Measurements from ENCODE around the gene ITGB1BP1. TPM values are rescaled to one million over a fixed set of nuclear protein-coding genes. Genes with fewer than 3 reads are reported as not detected.

The ITGB1BP1 gene
- total RNA-seq, 1 experiment from 2014 or later: 32.7 TPM

DNA sequence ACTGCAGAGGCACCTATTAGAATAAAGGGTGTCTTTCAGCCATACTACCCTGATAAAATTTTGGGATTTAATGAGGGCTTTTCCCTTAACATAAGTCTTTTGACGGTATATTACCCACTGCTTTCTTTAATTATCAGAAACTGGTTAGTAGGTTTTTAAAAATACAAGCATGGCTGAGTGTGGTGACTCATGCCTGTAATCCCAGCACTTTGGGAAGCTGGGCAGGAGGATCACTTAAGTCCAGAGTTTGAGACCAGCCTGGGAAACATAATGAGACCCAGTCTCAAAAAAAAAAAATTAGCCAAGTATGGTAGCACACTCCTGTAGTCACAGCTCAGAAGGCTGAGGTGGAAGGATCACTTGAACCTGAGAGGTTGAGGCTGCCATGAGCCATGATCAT lies 16.2 kb upstream of the ITGB1BP1 start (continued):
- TF ChIP-seq, protein P1, sequence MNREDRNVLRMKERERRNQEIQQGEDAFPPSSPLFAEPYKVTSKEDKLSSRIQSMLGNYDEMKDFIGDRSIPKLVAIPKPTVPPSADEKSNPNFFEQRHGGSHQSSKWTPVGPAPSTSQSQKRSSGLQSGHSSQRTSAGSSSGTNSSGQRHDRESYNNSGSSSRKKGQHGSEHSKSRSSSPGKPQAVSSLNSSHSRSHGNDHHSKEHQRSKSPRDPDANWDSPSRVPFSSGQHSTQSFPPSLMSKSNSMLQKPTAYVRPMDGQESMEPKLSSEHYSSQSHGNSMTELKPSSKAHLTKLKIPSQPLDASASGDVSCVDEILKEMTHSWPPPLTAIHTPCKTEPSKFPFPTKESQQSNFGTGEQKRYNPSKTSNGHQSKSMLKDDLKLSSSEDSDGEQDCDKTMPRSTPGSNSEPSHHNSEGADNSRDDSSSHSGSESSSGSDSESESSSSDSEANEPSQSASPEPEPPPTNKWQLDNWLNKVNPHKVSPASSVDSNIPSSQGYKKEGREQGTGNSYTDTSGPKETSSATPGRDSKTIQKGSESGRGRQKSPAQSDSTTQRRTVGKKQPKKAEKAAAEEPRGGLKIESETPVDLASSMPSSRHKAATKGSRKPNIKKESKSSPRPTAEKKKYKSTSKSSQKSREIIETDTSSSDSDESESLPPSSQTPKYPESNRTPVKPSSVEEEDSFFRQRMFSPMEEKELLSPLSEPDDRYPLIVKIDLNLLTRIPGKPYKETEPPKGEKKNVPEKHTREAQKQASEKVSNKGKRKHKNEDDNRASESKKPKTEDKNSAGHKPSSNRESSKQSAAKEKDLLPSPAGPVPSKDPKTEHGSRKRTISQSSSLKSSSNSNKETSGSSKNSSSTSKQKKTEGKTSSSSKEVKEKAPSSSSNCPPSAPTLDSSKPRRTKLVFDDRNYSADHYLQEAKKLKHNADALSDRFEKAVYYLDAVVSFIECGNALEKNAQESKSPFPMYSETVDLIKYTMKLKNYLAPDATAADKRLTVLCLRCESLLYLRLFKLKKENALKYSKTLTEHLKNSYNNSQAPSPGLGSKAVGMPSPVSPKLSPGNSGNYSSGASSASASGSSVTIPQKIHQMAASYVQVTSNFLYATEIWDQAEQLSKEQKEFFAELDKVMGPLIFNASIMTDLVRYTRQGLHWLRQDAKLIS (CRISPR knock-in tag; IDR thresholded peaks at IDR 0.05; ENCODE audit: borderline replicate concordance): no peak
- TF ChIP-seq ZNF121 (CRISPR knock-in tag; IDR thresholded peaks at IDR 0.05) (no peak), ZNF512 (CRISPR knock-in tag; IDR thresholded peaks at IDR 0.05; ENCODE audit: borderline replicate concordance) (no peak), PRDM15 (CRISPR knock-in tag; IDR thresholded peaks at IDR 0.05) (no peak), ZNF232 (CRISPR knock-in tag; IDR thresholded peaks at IDR 0.05) (no peak), SP1 (CRISPR knock-in tag; conservative IDR thresholded peaks at IDR 0.05) (no peak), ELF4 (CRISPR knock-in tag; IDR thresholded peaks at IDR 0.05; ENCODE audit: low read depth) (no peak), ATF6 (CRISPR knock-in tag; IDR thresholded peaks at IDR 0.05) (no peak), FOXJ3 (CRISPR knock-in tag; IDR thresholded peaks at IDR 0.05; ENCODE audit: borderline replicate concordance) (no peak)
- TF ChIP-seq, protein P2, sequence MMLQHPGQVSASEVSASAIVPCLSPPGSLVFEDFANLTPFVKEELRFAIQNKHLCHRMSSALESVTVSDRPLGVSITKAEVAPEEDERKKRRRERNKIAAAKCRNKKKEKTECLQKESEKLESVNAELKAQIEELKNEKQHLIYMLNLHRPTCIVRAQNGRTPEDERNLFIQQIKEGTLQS (CRISPR knock-in tag; conservative IDR thresholded peaks at IDR 0.05): no peak
- TF ChIP-seq, protein P3, sequence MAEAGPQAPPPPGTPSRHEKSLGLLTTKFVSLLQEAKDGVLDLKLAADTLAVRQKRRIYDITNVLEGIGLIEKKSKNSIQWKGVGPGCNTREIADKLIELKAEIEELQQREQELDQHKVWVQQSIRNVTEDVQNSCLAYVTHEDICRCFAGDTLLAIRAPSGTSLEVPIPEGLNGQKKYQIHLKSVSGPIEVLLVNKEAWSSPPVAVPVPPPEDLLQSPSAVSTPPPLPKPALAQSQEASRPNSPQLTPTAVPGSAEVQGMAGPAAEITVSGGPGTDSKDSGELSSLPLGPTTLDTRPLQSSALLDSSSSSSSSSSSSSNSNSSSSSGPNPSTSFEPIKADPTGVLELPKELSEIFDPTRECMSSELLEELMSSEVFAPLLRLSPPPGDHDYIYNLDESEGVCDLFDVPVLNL (CRISPR knock-in tag; IDR thresholded peaks at IDR 0.05; ENCODE audit: borderline replicate concordance, low read depth): no peak

- no peak overlapping the region for H3K4me3 Mint-ChIP-seq
- no peak for DNase-seq (ENCODE audit: low spot score)
- no peaks in the 10 kb centered on the region for H3K27me3 Mint-ChIP-seq (ENCODE audit: low read depth)
- ChIA-PET POLR2A (no interaction called here), CTCF (interaction anchor here (0.6 kb wide), 1 partner anchor 47 kb away, joined by 5 read pairs; no protein-coding TSS in a partner anchor)
- no peaks in the 10 kb centered on the region for H3K4me1 Mint-ChIP-seq
- no peaks in the 10 kb centered on the region for H3K9me3 Mint-ChIP-seq
- H3K27ac Mint-ChIP-seq: no peak overlapping the region
- H3K36me3 Mint-ChIP-seq: peaks cover 75% of the 10 kb centered on the region
- ATAC-seq: no peak
- TF ChIP-seq MLX (CRISPR knock-in tag; IDR thresholded peaks at IDR 0.05): no peak
- TF ChIP-seq, protein P4, sequence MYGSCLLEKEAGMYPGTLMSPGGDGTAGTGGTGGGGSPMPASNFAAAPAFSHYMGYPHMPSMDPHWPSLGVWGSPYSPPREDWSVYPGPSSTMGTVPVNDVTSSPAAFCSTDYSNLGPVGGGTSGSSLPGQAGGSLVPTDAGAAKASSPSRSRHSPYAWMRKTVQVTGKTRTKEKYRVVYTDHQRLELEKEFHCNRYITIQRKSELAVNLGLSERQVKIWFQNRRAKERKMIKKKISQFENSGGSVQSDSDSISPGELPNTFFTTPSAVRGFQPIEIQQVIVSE (CRISPR knock-in tag; IDR thresholded peaks at IDR 0.05; ENCODE audit: borderline replicate concordance): no peak
- TF ChIP-seq, protein P5, sequence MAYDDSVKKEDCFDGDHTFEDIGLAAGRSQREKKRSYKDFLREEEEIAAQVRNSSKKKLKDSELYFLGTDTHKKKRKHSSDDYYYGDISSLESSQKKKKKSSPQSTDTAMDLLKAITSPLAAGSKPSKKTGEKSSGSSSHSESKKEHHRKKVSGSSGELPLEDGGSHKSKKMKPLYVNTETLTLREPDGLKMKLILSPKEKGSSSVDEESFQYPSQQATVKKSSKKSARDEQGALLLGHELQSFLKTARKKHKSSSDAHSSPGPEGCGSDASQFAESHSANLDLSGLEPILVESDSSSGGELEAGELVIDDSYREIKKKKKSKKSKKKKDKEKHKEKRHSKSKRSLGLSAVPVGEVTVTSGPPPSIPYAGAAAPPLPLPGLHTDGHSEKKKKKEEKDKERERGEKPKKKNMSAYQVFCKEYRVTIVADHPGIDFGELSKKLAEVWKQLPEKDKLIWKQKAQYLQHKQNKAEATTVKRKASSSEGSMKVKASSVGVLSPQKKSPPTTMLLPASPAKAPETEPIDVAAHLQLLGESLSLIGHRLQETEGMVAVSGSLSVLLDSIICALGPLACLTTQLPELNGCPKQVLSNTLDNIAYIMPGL (CRISPR knock-in tag; IDR thresholded peaks at IDR 0.05): no peak
- TF ChIP-seq ELF4 (CRISPR knock-in tag; IDR thresholded peaks at IDR 0.05; ENCODE audit: low read depth): no peak
- no peak for TF ChIP-seq JUN (CRISPR knock-in tag; IDR thresholded peaks at IDR 0.05)
- TF ChIP-seq STAT6 (CRISPR knock-in tag; conservative IDR thresholded peaks at IDR 0.05; ENCODE audit: low read depth): no peak
Measured at GRCh38 chr2:9434489-9434888, 11.2 kb upstream of the ITGB1BP1 start.
